Gastrocnemius medialis (tissue), 4 donors: ENCODE measurements around the gene COL6A1. TPM values are rescaled to one million over a fixed set of nuclear protein-coding genes. Genes with fewer than 3 reads are reported as not detected.

Experiments
- ATAC-seq, 2 donors: fragments of 150-250 bp; one replicate each; pipeline ENCODE4 v1.9.1; 2016
- DNase-seq, 2 donors: peaks; one replicate each; pipeline ENCODE4 v3.0.0-alpha.2; 2019
- H3K27ac ChIP-seq, 4 donors: fragments of 200-600 bp; sonication (generic); 1 replicate in 1 of 4; 2 replicates in 3 of 4; pipeline ENCODE4 v1.5.1; 2016 to 2018; ENCODE audit warnings: mild to moderate bottlenecking in 2 of 4, moderate library complexity in 1 of 4
- H3K27me3 ChIP-seq, 3 donors: fragments of 200-600 bp; sonication (generic) in 2 of 3; 1 replicate in 1 of 3; 2 replicates in 2 of 3; pipeline versions ENCODE4 v1.5.1 to v1.6.0; 2016 to 2019; ENCODE audit warnings: mild to moderate bottlenecking in 1 of 3, moderate library complexity in 1 of 3
- H3K36me3 ChIP-seq, 2 donors: fragments of 200-600 bp; sonication (generic) in 1 of 2; one replicate each; pipeline ENCODE4 v1.5.1; 2017 to 2018
- H3K4me1 ChIP-seq, 2 donors: fragments of 200-600 bp; sonication (generic) in 1 of 2; one replicate each; pipeline ENCODE4 v1.5.1; 2016 to 2017; ENCODE audit warnings: mild to moderate bottlenecking in 2 of 2
- H3K4me3 ChIP-seq, 4 donors: fragments of 200-600 bp; sonication (generic) in 3 of 4; 1 replicate in 1 of 4; 2 replicates in 3 of 4; pipeline ENCODE4 v1.5.1; 2016 to 2019; ENCODE audit warnings: mild to moderate bottlenecking in 2 of 4
- H3K9me3 ChIP-seq, 3 donors: fragments of 200-600 bp; sonication (generic) in 2 of 3; 1 replicate in 1 of 3; 2 replicates in 2 of 3; pipeline ENCODE4 v1.5.1; 2016 to 2019
- CTCF ChIP-seq, 5 experiments: fragments of 450-650 bp in 3 of 5; fragments of 200-600 bp in 2 of 5; sonication (generic) in 2 of 5; IDR thresholded peaks in 4 of 5; conservative IDR thresholded peaks in 1 of 5; 1 replicate in 4 of 5; 2 replicates in 1 of 5; pipeline ENCODE4 v1.5.1; 2016 to 2019; ENCODE audit warnings: antibody characterized with exemption in 5 of 5, mild to moderate bottlenecking in 3 of 5, moderate library complexity in 3 of 5
- POLR2A ChIP-seq, 2 donors: fragments of 450-650 bp; IDR thresholded peaks; one replicate each; pipeline ENCODE4 v1.6.1; 2017; ENCODE audit warnings: antibody characterized with exemption in 2 of 2, mild to moderate bottlenecking in 2 of 2, moderate library complexity in 2 of 2
- in situ Hi-C, 4 donors: fragments of 200-750 bp; cut with MboI; loops; one replicate each; pipeline versions ENCODE4 v1.15.0 to v1.8.0; 2017; ENCODE audit warnings: low sequenced_read_pairs in 4 of 4
- intact Hi-C: fragments of 100-400 bp; cut with DNase I; formaldehyde crosslinking; loops from one replicate; pipeline ENCODE4 v1.15.1; 2023; ENCODE audit warnings: low total_unique reads
- total RNA-seq, 4 donors: library from RNA; depleted of rRNA; stranded (reverse); fragments of >200 nt; gene quantifications; one replicate each; pipeline versions ENCODE4 v1.1.0 to v1.2.3, GENCODE V29; 2016

The COL6A1 gene
- total RNA-seq, 4 donors from 2014 or later, result 50.5 to 97.8 (median 73.3) TPM

GRCh38 chr21:46029186-46029924 lies 47.8 kb downstream of the COL6A1 start:
- H3K36me3 ChIP-seq, result no peaks in the 10 kb centered on the region

GRCh38 chr21:46031484-46031883 lies 49.9 kb downstream of the COL6A1 start:
- in situ Hi-C loops (no loop called here), intact Hi-C loops (no loop called here)
- no peak overlapping the region for H3K4me3 ChIP-seq
- no peak for DNase-seq
- H3K9me3 ChIP-seq, result no peaks in the 10 kb centered on the region
- no peaks in the 10 kb centered on the region for H3K27me3 ChIP-seq
- H3K27ac ChIP-seq, result no peak overlapping the region
- ATAC-seq, result no peak
- H3K4me1 ChIP-seq, result no peaks in the 10 kb centered on the region
- no peaks in the 10 kb centered on the region for H3K36me3 ChIP-seq
- TF ChIP-seq CTCF (IDR thresholded peaks at IDR 0.05 in 4 of 5, conservative IDR thresholded peaks at IDR 0.05 in 1 of 5), result no peak
- no peak for TF ChIP-seq POLR2A (IDR thresholded peaks at IDR 0.05)

More at GRCh38 chr21:46029186-46029924, 47.8 kb downstream of the COL6A1 start:
- DNase-seq (no peak), ATAC-seq (no peak)
- intact Hi-C loops, result no loop called here
- no peaks in the 10 kb centered on the region for H3K4me1 ChIP-seq
- no peak overlapping the region for H3K4me3 ChIP-seq
- no peak for TF ChIP-seq CTCF (IDR thresholded peaks at IDR 0.05 in 4 of 5, conservative IDR thresholded peaks at IDR 0.05 in 1 of 5)
- TF ChIP-seq POLR2A (IDR thresholded peaks at IDR 0.05), result no peak
- H3K27me3 ChIP-seq, result no peaks in the 10 kb centered on the region
- no peaks in the 10 kb centered on the region for H3K9me3 ChIP-seq
- peak overlapping the region in 3 of 4 donors; percentile 8 to 68 (median 42) for H3K27ac ChIP-seq
- in situ Hi-C loops, result no loop called here

GRCh38 chr21:46032100-46032499 lies 50.5 kb downstream of the COL6A1 start:
- no peaks in the 10 kb centered on the region for H3K4me1 ChIP-seq
- no peak overlapping the region for H3K4me3 ChIP-seq
- no peaks in the 10 kb centered on the region for H3K36me3 ChIP-seq
- no peak overlapping the region for H3K27ac ChIP-seq
- DNase-seq (no peak), ATAC-seq (no peak)
- intact Hi-C loops, result no loop called here
- TF ChIP-seq POLR2A (IDR thresholded peaks at IDR 0.05), result no peak
- TF ChIP-seq CTCF (IDR thresholded peaks at IDR 0.05 in 4 of 5, conservative IDR thresholded peaks at IDR 0.05 in 1 of 5), result no peak
- in situ Hi-C loops, result no loop called here
- no peaks in the 10 kb centered on the region for H3K9me3 ChIP-seq
- H3K27me3 ChIP-seq, result no peaks in the 10 kb centered on the region

GRCh38 chr21:46033410-46034400 lies 52.1 kb downstream of the COL6A1 start:
- Histone ChIP-seq H3K4me1 (no peaks in the 10 kb centered on the region), H3K4me3 (no peak overlapping the region), H3K36me3 (no peaks in the 10 kb centered on the region), H3K27ac (no peak overlapping the region), H3K9me3 (no peaks in the 10 kb centered on the region), H3K27me3 (peaks cover 0 to 3% (median 0%) of the 10 kb centered on the region in 3 donors)
- in situ Hi-C loops, result no loop called here
- no peak for TF ChIP-seq CTCF (IDR thresholded peaks at IDR 0.05 in 4 of 5, conservative IDR thresholded peaks at IDR 0.05 in 1 of 5)
- TF ChIP-seq POLR2A (IDR thresholded peaks at IDR 0.05), result no peak
- DNase-seq (no peak), ATAC-seq (no peak)
- intact Hi-C loops, result no loop called here
